OCI-LY1 (cell line): ENCODE results near the gene FOXJ3.

ENCODE experiments used
- H2AFZ ChIP-seq: fragments of 200-600 bp; sonication (generic), shearing (Covaris generic); 2 replicates; pipeline ENCODE4 v1.6.0; 2014; ENCODE audit warnings: antibody characterized with exemption, mild to moderate bottlenecking, low read length
- H3F3A ChIP-seq: fragments of 200-600 bp; sonication (generic), shearing (Covaris generic); 2 replicates; pipeline ENCODE4 v1.6.0; 2014; ENCODE audit warnings: mild to moderate bottlenecking, antibody characterized with exemption, low read length, moderate library complexity; ENCODE audit not compliant: insufficient read depth
- H3K27ac ChIP-seq: fragments of 200-600 bp; sonication (generic); 2 replicates; pipeline ENCODE4 v1.5.1; 2014; ENCODE audit warnings: low read length, mixed run types, mild to moderate bottlenecking, low read depth; ENCODE audit not compliant: poor library complexity, severe bottlenecking
- H3K27me3 ChIP-seq: fragments of 200-600 bp; sonication (generic); 2 replicates; pipeline ENCODE4 v1.6.0; 2014; ENCODE audit warnings: antibody characterized with exemption, mild to moderate bottlenecking, low read length, moderate library complexity; ENCODE audit not compliant: insufficient read depth
- H3K36me3 ChIP-seq: fragments of 200-600 bp; sonication (generic); 2 replicates; pipeline ENCODE4 v1.6.1; 2014; ENCODE audit warnings: mild to moderate bottlenecking, antibody characterized with exemption, low read length, moderate library complexity, mixed read lengths; ENCODE audit not compliant: insufficient read depth
- H3K4me1 ChIP-seq: fragments of 200-600 bp; sonication (generic); 2 replicates; pipeline ENCODE4 v1.5.1; 2014; ENCODE audit warnings: mild to moderate bottlenecking, low read length, moderate library complexity; ENCODE audit not compliant: insufficient read depth, severe bottlenecking
- H3K4me2 ChIP-seq: fragments of 200-600 bp; sonication (generic), shearing (Covaris generic); 2 replicates; pipeline ENCODE4 v1.6.1; 2014; ENCODE audit warnings: low read length
- H3K4me3 ChIP-seq: fragments of 200-600 bp; sonication (generic); 2 replicates; pipeline ENCODE4 v1.5.1; 2014; ENCODE audit warnings: low read length, low read depth, mild to moderate bottlenecking, mixed read lengths; ENCODE audit not compliant: poor library complexity, severe bottlenecking
- H3K79me2 ChIP-seq: fragments of 200-600 bp; shearing (Covaris generic); 2 replicates; pipeline ENCODE4 v1.6.1; 2016; ENCODE audit warnings: mixed run types, low read length, mixed read lengths; ENCODE audit not compliant: insufficient read depth
- H3K9ac ChIP-seq: fragments of 200-600 bp; sonication (generic), shearing (Covaris generic); 2 replicates; pipeline ENCODE4 v1.6.1; 2014; ENCODE audit warnings: mild to moderate bottlenecking, low read length, mixed read lengths
- H3K9me2 ChIP-seq: fragments of 200-600 bp; sonication (generic), shearing (Covaris generic); 2 replicates; pipeline ENCODE4 v1.6.1; 2014; ENCODE audit warnings: low read depth, mild to moderate bottlenecking, low read length, mixed read lengths
- H3K9me3 ChIP-seq: fragments of 200-600 bp; shearing (Covaris generic); 2 replicates; pipeline ENCODE4 v1.6.1; 2014; ENCODE audit warnings: low read length, mixed read lengths
- H4K20me1 ChIP-seq: fragments of 200-600 bp; sonication (generic), shearing (Covaris generic); 2 replicates; pipeline ENCODE4 v1.6.0; 2016; ENCODE audit warnings: mild to moderate bottlenecking, low read length; ENCODE audit not compliant: insufficient read depth
- EZH2 ChIP-seq: fragments of 200-600 bp; sonication (generic), shearing (Covaris generic); IDR thresholded peaks from 2 replicates; pipeline ENCODE4 v1.8.0; 2017; ENCODE audit warnings: borderline replicate concordance, mixed run types, mild to moderate bottlenecking, antibody characterized with exemption, low read length, moderate library complexity, mixed read lengths
- TF ChIP-seq, protein P1 (sequence below): fragments of 200-600 bp; sonication (generic), shearing (Covaris generic); IDR thresholded peaks from 2 replicates; pipeline ENCODE4 v1.5.1; 2017; ENCODE audit warnings: mild to moderate bottlenecking, antibody characterized with exemption, low read length, moderate library complexity, mixed read lengths

The FOXJ3 gene

DNA sequence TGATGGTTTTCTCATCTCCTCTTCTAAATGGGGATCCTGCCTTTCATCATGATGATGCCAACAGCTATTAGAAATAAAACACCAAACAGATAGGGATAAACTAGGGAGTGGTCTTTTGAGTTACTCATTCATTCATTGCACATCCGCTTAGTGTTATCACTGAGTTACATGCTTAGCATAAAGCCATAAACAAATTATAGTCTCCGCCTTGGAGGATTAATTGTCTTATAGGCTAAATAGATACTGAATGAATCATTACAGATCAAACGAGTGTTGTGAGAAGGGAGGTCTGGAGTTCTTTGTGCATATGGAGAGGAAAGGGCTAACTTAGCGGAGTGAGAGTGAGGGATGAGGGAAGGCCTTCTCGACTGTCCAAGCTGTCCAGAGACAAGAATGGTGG, 201.6 kb downstream of the FOXJ3 start:
- no peak overlapping the region for H3K4me2 ChIP-seq
- no peak overlapping the region for H3K27ac ChIP-seq
- H4K20me1 ChIP-seq = no peaks in the 10 kb centered on the region
- H3K9ac ChIP-seq = no peak overlapping the region
- no peak overlapping the region for H2AFZ ChIP-seq
- no peaks in the 10 kb centered on the region for H3K36me3 ChIP-seq
- no peak overlapping the region for H3K4me3 ChIP-seq
- no peaks in the 10 kb centered on the region for H3K4me1 ChIP-seq
- H3K79me2 ChIP-seq = no peaks in the 10 kb centered on the region
- no peaks in the 10 kb centered on the region for H3K9me3 ChIP-seq
- peaks cover 5% of the 10 kb centered on the region for H3K27me3 ChIP-seq
- no peaks in the 10 kb centered on the region for H3F3A ChIP-seq
- TF ChIP-seq, protein P1, sequence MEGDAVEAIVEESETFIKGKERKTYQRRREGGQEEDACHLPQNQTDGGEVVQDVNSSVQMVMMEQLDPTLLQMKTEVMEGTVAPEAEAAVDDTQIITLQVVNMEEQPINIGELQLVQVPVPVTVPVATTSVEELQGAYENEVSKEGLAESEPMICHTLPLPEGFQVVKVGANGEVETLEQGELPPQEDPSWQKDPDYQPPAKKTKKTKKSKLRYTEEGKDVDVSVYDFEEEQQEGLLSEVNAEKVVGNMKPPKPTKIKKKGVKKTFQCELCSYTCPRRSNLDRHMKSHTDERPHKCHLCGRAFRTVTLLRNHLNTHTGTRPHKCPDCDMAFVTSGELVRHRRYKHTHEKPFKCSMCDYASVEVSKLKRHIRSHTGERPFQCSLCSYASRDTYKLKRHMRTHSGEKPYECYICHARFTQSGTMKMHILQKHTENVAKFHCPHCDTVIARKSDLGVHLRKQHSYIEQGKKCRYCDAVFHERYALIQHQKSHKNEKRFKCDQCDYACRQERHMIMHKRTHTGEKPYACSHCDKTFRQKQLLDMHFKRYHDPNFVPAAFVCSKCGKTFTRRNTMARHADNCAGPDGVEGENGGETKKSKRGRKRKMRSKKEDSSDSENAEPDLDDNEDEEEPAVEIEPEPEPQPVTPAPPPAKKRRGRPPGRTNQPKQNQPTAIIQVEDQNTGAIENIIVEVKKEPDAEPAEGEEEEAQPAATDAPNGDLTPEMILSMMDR = no peak
- TF ChIP-seq EZH2 = no peak
- no peaks in the 10 kb centered on the region for H3K9me2 ChIP-seq

DNA sequence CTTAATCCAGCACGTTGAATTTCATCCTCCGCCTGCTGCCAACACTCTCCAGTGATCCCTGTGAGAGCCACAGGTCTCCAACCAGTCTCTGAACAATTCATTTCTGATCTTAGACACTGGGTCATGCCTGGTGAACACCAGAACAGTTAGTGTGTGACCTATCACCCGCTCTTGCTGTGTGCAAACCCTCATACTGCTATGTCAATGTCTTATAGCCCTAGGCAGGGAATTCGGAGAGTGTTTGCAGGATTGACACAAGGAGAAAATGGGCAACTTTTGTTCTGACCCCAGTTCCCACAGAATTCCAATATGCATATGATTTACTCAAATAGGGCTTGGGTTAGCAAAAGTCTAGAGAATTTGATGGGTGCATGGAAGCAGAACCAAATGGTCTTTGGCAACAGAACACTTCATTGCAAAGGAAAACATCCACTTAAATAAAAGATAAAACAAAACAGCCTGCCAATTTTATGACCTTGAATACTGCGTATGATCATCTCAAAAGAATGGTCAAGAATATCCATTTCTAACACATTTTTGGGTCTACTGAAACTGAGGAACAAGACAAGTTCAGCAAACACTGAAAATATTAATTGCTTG, 204.9 kb downstream of the FOXJ3 start:
- H3K36me3 ChIP-seq = no peaks in the 10 kb centered on the region
- H4K20me1 ChIP-seq = no peaks in the 10 kb centered on the region
- no peak overlapping the region for H3K27ac ChIP-seq
- H3K9ac ChIP-seq = no peak overlapping the region
- H3K9me3 ChIP-seq = no peaks in the 10 kb centered on the region
- no peaks in the 10 kb centered on the region for H3F3A ChIP-seq
- H3K79me2 ChIP-seq = no peaks in the 10 kb centered on the region
- peaks cover 4% of the 10 kb centered on the region; the same call in 1 of the 2 replicates for H3K27me3 ChIP-seq
- H3K4me3 ChIP-seq = no peak overlapping the region
- TF ChIP-seq, protein P1 = no peak
- H2AFZ ChIP-seq = no peak overlapping the region
- no peaks in the 10 kb centered on the region for H3K9me2 ChIP-seq
- H3K4me2 ChIP-seq = no peak overlapping the region
- H3K4me1 ChIP-seq = no peaks in the 10 kb centered on the region

DNA sequence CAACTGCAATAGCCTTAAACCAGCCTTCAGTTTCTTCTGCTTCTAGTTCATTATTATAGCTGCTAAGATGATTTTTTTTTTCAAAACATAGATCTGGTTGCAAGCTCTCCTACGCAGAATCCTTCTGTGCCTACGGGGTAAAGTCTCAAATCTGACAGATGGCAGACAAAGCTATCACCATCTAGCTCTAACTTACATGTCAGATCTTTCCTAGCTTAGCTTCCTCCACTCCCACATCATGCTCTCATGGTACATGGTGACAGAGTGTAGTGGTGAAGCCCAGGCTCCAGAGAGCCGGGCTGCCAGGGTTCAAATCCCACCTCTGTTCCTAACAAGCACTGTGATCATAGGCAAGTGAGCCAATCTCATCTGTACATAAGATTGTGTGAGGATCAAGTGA, 206.1 kb downstream of the FOXJ3 start:
- H3F3A ChIP-seq = no peaks in the 10 kb centered on the region
- H4K20me1 ChIP-seq = no peaks in the 10 kb centered on the region
- H3K9me2 ChIP-seq = no peaks in the 10 kb centered on the region
- no peak overlapping the region for H3K4me3 ChIP-seq
- no peak overlapping the region for H3K9ac ChIP-seq
- H2AFZ ChIP-seq = no peak overlapping the region
- peaks cover 4% of the 10 kb centered on the region; the same call in 1 of the 2 replicates for H3K27me3 ChIP-seq
- H3K79me2 ChIP-seq = no peaks in the 10 kb centered on the region
- H3K9me3 ChIP-seq = no peaks in the 10 kb centered on the region
- no peak overlapping the region for H3K27ac ChIP-seq
- no peak overlapping the region for H3K4me2 ChIP-seq
- no peaks in the 10 kb centered on the region for H3K36me3 ChIP-seq
- no peak for TF ChIP-seq EZH2
- no peaks in the 10 kb centered on the region for H3K4me1 ChIP-seq

DNA sequence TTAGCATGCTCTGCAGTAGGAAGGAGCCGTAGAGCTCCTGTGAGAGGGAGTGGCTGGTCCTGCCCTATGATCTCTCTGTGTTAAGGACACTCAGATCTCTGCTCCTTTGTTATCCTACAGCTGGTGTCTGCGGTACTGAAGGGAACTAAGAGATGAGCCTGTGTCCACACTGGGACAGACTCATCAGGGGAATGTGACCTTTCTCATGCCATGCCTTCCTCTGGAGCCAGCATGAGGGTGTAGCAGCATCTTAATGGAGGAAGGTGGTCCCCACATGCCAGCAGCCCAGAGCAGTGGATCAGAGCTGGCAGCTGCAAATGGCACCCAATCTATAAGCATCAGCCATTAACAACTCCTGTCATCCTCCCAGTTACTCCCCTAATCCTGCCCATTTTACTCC, 206.5 kb downstream of the FOXJ3 start:
- no peak overlapping the region for H3K4me2 ChIP-seq
- no peaks in the 10 kb centered on the region for H3K36me3 ChIP-seq
- no peaks in the 10 kb centered on the region for H3K9me3 ChIP-seq
- H3K9ac ChIP-seq = no peak overlapping the region
- H3F3A ChIP-seq = no peaks in the 10 kb centered on the region
- H3K9me2 ChIP-seq = no peaks in the 10 kb centered on the region
- H3K27me3 ChIP-seq = peaks cover 4% of the 10 kb centered on the region; the same call in 1 of the 2 replicates
- H3K27ac ChIP-seq = no peak overlapping the region
- H4K20me1 ChIP-seq = no peaks in the 10 kb centered on the region
- no peak for TF ChIP-seq EZH2
- TF ChIP-seq, protein P1 = no peak
- no peaks in the 10 kb centered on the region for H3K4me1 ChIP-seq
- H3K4me3 ChIP-seq = no peak overlapping the region
- H2AFZ ChIP-seq = no peak overlapping the region
- H3K79me2 ChIP-seq = no peaks in the 10 kb centered on the region
